K562 (cell line): Measurements from ENCODE around the gene CARD9. TPM values are rescaled to one million over a fixed set of nuclear protein-coding genes. Genes with fewer than 3 reads are reported as not detected.

Experiments
- CBX1 ChIP-seq: sonication (generic); IDR thresholded peaks from 2 replicates; pipeline ENCODE4 v1.6.1; 2016; ENCODE audit warnings: antibody characterized with exemption, low read depth, mild to moderate bottlenecking
- CREB3L1 ChIP-seq: fragments of 450-650 bp; IDR thresholded peaks from 2 replicates; pipeline ENCODE4 v1.6.1; 2014; ENCODE audit warnings: low read depth, mild to moderate bottlenecking, moderate library complexity, borderline replicate concordance
- E2F4 ChIP-seq: sonication (generic); formaldehyde crosslinking; IDR thresholded peaks from 2 replicates; pipeline ENCODE4 v1.8.0; 2022; ENCODE audit warnings: mild to moderate bottlenecking, low read depth, missing genetic modification reagents
- E4F1 ChIP-seq: fragments of 250-450 bp; sonication (Bioruptor Pico); IDR thresholded peaks from 2 replicates; pipeline ENCODE4 v1.5.0; 2021; ENCODE audit warnings: mild to moderate bottlenecking, borderline replicate concordance
- EP400 ChIP-seq: fragments of 450-650 bp; IDR thresholded peaks from 2 replicates; pipeline ENCODE4 v1.6.1; 2017; ENCODE audit warnings: antibody characterized with exemption, mild to moderate bottlenecking, moderate library complexity
- ETV1 ChIP-seq: fragments of 450-650 bp; conservative IDR thresholded peaks from 2 replicates; pipeline ENCODE4 v1.6.1; 2016; ENCODE audit warnings: missing genetic modification characterization, control low read depth, low read depth, missing compliant biosample characterization
- GABPB1 ChIP-seq: sonication (generic); formaldehyde crosslinking; IDR thresholded peaks from 2 replicates; pipeline ENCODE4 v1.8.0; 2022; ENCODE audit warnings: mild to moderate bottlenecking, missing genetic modification reagents
- HDAC1 ChIP-seq, 2 experiments: fragments of 450-650 bp; IDR thresholded peaks; 2 replicates each; pipeline ENCODE4 v1.6.1; 2016 to 2017; ENCODE audit warnings: inconsistent platforms in 1 of 2, mild to moderate bottlenecking in 1 of 2, moderate library complexity in 1 of 2
- ILF3 ChIP-seq: fragments of 450-650 bp; IDR thresholded peaks from 2 replicates; pipeline ENCODE4 v1.6.1; 2018; ENCODE audit warnings: antibody characterized with exemption, mild to moderate bottlenecking, moderate library complexity, borderline replicate concordance
- MYC ChIP-seq, 2 experiments: fragments of 250-450 bp in 1 of 2; sonication (Bioruptor Pico) in 1 of 2; IDR thresholded peaks; 2 replicates each; pipeline versions ENCODE4 v1.5.1 to v1.6.1; 2012 to 2021; ENCODE audit warnings: low read depth in 2 of 2, borderline replicate concordance in 1 of 2, improper control_type of control experiment in 1 of 2, low read length in 1 of 2, mild to moderate bottlenecking in 1 of 2, moderate library complexity in 1 of 2
- PHF8 ChIP-seq: fragments of 200-600 bp; sonication (generic); IDR thresholded peaks from 2 replicates; pipeline ENCODE4 v1.6.1; 2012; ENCODE audit warnings: mixed run types, mild to moderate bottlenecking, inconsistent platforms, low read length, moderate library complexity, borderline replicate concordance
- PPARD ChIP-seq: fragments of 250-450 bp; sonication (Bioruptor Pico); IDR thresholded peaks from 2 replicates; pipeline ENCODE4 v1.8.0; 2022; ENCODE audit warnings: inconsistent platforms, mild to moderate bottlenecking, moderate library complexity
- SAP30 ChIP-seq: fragments of 200-600 bp; sonication (generic); IDR thresholded peaks from 2 replicates; pipeline ENCODE4 v1.6.1; 2012; ENCODE audit warnings: borderline replicate concordance, low read depth, mild to moderate bottlenecking, moderate library complexity, low read length, control low read depth, inconsistent platforms; ENCODE audit not compliant: insufficient read depth, poor library complexity, severe bottlenecking
- SP1 ChIP-seq: sonication (generic); formaldehyde crosslinking; IDR thresholded peaks from 2 replicates; pipeline ENCODE4 v1.8.1; 2022; ENCODE audit warnings: mild to moderate bottlenecking, missing genetic modification reagents
- TAF1 ChIP-seq: IDR thresholded peaks from 2 replicates; pipeline ENCODE4 v1.6.1; 2011; ENCODE audit warnings: mild to moderate bottlenecking, low read length, moderate library complexity; ENCODE audit not compliant: insufficient read depth, control insufficient read depth, severe bottlenecking; ENCODE audit errors: extremely low read depth
- ZNF347 ChIP-seq: fragments of 450-650 bp; formaldehyde crosslinking; IDR thresholded peaks from 2 replicates; pipeline ENCODE4 v1.4.0; 2020; ENCODE audit warnings: low read depth, mild to moderate bottlenecking, moderate library complexity
- polyA plus RNA-seq, 8 experiments: library from polyadenylated mRNA; depleted of rRNA in 4 of 8; stranded (reverse) in 5 of 8; unstranded in 3 of 8; fragments of >200 nt; fragmentation: Nextera tagmentation in 2 of 8; fragmentation: Illumina TruSeq in 1 of 8; extraction: Ambion mirVana in 2 of 8; extraction: Trizol in 1 of 8; gene quantifications; 2 replicates each; pipeline versions ENCODE4 v1.2.1 to v1.2.3, GENCODE V29; 2011 to 2014; ENCODE audit warnings: inconsistent platforms in 1 of 8, missing spikeins in 1 of 8
- total RNA-seq, 7 experiments: library from RNA; depleted of rRNA in 6 of 7; stranded (reverse); fragments of >200 nt in 6 of 7; fragmentation: Illumina TruSeq in 2 of 7; extraction: Trizol in 2 of 7; gene quantifications; 2 replicates each; pipeline versions ENCODE4 v1.2.1 to v1.2.3, GENCODE V29; 2011 to 2021; ENCODE audit warnings: low replicate concordance in 1 of 7
- TF ChIP-seq, protein P1 (sequence below): fragments of 200-800 bp; sonication (Bioruptor generic); IDR thresholded peaks from 2 replicates; pipeline ENCODE4 v1.6.1; 2017; ENCODE audit warnings: missing genetic modification characterization, missing compliant biosample characterization
- TF ChIP-seq, protein P2 (sequence below): fragments of 250-450 bp; sonication (Bioruptor Pico); IDR thresholded peaks from 2 replicates; pipeline ENCODE4 v1.5.0; 2021

The CARD9 gene
- total and polyA plus RNA-seq, 9 of the 15 experiments (the other 6 are each of a cell fraction or from before 2014, with no cell fraction given) = 1.7 to 53.0 (median 9.7) TPM

- TF ChIP-seq E4F1 (CRISPR knock-in tag) = no peak
- TF ChIP-seq PPARD (CRISPR knock-in tag) = no peak
- peak; percentile 79 for TF ChIP-seq ETV1 (tag)
- peak; percentile 92 for TF ChIP-seq EP400
- peak; percentile 90 for TF ChIP-seq PHF8
- peak; percentile 85 for TF ChIP-seq SAP30
- no peak for TF ChIP-seq ZNF347
- TF ChIP-seq GABPB1 (CRISPR knock-in tag) = peak; percentile 97
- TF ChIP-seq E2F4 (CRISPR knock-in tag) = 0 out of 2 replicates have a peak, but pooled peaks have one; percentile 35
- peak; percentile 95 for TF ChIP-seq MYC (IDR thresholded peaks at IDR 0.05; ENCODE audit: low read depth, low read length)
- TF ChIP-seq MYC (CRISPR knock-in tag; IDR thresholded peaks at IDR 0.05; ENCODE audit: borderline replicate concordance, low read depth) = peak; percentile 62; the same call in 1 of the 2 replicates
- TF ChIP-seq ILF3 = no peak
- TF ChIP-seq HDAC1 (IDR thresholded peaks at IDR 0.05) = peak in 1 of 2 experiments; percentile 88; a peak in 2 of 4 replicates
- peak; percentile 98 for TF ChIP-seq TAF1
- TF ChIP-seq, protein P1, sequence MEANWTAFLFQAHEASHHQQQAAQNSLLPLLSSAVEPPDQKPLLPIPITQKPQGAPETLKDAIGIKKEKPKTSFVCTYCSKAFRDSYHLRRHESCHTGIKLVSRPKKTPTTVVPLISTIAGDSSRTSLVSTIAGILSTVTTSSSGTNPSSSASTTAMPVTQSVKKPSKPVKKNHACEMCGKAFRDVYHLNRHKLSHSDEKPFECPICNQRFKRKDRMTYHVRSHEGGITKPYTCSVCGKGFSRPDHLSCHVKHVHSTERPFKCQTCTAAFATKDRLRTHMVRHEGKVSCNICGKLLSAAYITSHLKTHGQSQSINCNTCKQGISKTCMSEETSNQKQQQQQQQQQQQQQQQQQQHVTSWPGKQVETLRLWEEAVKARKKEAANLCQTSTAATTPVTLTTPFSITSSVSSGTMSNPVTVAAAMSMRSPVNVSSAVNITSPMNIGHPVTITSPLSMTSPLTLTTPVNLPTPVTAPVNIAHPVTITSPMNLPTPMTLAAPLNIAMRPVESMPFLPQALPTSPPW (CRISPR knock-in tag) = peak; percentile 89
- TF ChIP-seq, protein P2, sequence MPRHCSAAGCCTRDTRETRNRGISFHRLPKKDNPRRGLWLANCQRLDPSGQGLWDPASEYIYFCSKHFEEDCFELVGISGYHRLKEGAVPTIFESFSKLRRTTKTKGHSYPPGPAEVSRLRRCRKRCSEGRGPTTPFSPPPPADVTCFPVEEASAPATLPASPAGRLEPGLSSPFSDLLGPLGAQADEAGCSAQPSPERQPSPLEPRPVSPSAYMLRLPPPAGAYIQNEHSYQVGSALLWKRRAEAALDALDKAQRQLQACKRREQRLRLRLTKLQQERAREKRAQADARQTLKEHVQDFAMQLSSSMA (CRISPR knock-in tag) = 0 out of 2 replicates have a peak, but pooled peaks have one; percentile 17
- TF ChIP-seq SP1 (CRISPR knock-in tag) = peak; percentile 81
- TF ChIP-seq CBX1 = peak; percentile 8; the same call in 1 of the 2 replicates
- peak; percentile 43; the same call in 1 of the 2 replicates for TF ChIP-seq CREB3L1
These were observed 37.2 kb upstream of the CARD9 start, which contains the start of the genes ENTR1 and PMPCA (continued) for GRCh38 chr9:136410500-136411287.
